ENCODE data around the gene RIOK2.
"Not testable (repeated sequence)": the region's sequence is repeated elsewhere in the genome, so short reads cannot be mapped to it uniquely, and the experiment has no call there.

RIOK2 gene
- total RNA-seq, result 9.1 to 35.2 (median 17.4) reads per million in 17 experiments

DNA sequence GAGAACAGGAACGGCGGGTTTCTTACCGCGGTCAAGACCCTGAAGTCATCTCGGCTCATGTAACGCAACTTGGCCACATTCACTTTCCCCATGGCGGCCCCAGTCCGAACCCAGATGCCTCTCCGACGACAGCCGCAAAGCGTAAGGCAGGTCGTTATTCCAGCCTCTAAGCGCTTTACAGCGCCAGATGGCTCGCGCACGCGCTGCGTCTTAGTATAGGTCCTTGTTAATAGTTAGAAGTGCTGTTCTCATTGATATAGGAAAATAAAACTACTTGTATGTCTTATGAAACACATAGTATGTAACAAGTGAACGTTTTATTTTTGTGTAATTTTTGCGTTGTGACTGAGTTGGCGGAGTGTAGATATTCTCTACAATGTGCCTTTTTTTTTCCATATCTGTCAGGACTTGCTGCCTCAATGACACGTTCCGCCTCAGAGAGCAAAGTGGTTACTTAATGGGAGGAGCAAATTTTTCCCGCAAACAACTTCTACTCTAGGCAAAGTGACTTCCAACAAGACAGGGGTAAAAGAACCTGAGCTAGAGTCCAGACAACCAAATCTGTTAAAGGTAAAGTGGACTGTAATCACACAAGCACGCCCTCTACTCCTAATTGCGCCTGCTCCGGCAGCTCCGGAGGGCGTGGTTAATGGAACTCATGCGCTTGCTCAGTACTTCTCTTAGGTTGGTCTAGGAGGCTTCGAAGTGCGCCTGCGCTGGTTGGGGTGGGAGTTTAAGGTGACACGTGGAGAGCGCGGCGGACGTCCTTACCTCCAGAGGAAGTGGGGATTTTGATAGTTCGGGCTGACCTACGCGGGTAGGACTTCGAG is at the start of gene RIOK2:
Gene RIOK2 (minus strand): TSS at position 148 of the 830 bp plus-strand sequence. CDS start 56 bp downstream, at position 92.
- peak; percentile 95 to 97 (median 97) for DNase-seq

DNA sequence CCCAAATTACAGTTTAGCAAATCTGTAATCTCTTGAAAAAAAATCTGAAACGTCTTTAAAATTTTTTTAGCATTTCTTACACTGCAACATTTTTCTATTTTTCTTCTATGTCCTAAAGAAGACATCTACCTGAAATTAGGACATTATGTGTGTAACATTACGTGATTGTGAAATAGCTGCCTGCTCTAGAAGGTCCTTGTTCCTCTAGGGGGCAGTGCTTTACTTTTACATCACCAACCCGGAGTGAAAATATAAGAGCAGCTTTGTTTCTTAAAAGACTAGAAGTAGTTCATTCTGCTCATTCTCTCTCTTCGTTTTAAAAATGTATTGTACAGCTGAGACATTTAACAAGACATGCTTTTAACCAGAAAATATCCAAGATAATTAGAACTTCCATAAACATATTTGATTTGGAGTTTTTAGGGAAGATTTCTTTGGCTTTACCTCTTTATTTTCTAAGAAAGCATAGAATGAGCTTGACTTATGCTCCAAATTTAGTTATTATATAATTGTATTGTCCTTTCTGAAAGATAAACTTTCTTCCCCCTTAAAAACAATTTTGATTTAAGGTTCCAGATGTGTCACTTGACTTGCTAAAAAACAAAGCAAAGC is 48.1 kb upstream of the RIOK2 start:
- peak; percentile 57 to 88 (median 72) for DNase-seq

GRCh38 chr5:97229688-97230285 is 46.7 kb upstream of the RIOK2 start:
- no peak for DNase-seq

- DNase-seq, result no peak
Observed at GRCh38 chr5:97229196-97229595, 46.1 kb upstream of the RIOK2 start.

DNA sequence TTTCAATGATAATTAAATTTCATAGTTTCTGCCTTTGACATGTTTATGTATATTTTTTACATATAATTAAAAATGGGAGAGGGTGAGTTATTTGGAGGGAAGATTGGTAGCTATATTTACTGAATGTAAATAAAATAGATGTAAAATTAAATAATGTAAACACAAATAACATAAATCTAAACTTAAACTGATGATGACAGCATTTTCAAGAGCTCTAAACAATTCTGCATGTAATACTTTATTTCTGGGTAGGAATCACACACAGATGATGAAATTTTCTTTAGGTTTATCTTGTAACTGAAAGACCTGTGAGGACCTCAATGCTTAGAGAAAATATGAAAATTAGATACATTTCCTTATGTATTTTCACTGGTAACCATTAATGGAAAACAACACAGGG is 42.2 kb upstream of the RIOK2 start:
- no peak for DNase-seq

DNA sequence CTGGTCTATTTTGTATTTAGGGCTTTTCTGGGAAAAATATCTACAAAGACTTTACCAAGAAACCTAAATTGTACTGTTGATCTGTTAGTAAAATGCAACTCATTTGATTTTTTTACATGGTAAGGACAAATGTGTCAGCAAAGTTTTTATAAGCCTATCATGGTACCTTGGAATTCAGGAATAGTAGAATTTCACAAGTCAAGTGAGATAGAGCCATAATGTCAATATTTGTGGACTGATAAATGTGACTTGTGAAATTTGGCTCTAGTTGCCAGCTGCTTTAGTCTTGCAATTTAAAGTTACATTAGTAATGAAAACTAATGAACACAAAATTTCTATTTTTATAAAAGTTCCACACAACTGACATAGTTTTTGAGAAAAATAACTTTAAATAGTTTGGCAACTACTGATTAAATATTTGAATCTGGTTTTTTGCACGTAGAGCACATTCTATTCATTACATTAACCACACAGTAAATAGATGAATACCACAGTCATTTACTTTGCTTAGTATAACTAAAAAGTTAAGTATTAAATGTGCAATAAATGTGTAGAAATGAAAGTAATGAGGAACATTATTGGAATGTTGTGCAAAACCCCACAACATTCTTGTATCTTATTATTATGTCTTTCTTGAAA is 41.2 kb upstream of the RIOK2 start:
- no peak for DNase-seq

GRCh38 chr5:97223596-97223995 is 40.5 kb upstream of the RIOK2 start:
- DNase-seq, result no peak

DNA sequence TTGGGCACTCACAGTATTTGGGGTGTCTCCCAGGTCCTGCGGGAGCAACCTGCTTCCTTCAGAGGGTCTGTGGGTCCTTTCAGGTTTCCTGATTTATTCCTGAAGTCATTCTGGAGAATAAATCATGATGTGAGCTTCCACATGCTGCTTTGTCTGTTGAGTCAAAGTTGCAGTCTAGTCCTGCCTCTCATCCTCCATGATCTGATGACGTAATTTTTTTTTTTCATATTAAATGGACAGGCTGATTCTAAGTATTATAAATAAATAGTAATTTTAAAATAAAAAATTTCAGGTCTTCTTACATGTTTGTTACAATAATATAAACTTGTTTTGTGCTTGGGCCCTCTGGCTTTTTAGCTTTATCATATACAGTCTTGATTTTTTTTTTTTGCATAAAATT is 26.3 kb upstream of the RIOK2 start:
- no peak for DNase-seq

DNA sequence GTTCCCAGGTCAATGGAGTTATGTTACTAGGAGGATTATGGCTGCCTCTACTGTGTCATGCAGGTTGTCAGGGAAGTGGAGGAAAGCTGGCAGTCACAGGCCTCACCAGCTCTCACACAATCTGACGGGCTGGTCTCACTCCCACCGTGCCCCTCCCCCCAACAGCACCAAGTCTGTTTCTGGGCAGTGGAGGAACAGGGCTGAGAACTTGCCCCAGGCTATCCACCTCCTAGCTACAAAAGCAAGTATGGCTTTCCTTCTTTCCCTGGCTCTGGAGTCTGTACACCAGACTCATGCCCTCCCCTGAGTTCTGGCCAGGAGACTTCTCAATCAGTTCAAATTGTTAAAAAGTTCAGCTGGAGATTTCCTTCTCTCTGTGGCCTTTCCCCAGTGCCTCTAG is 25.7 kb upstream of the RIOK2 start:
- no peak for DNase-seq

- no peak for DNase-seq
Observed at GRCh38 chr5:97208184-97208713, 25.2 kb upstream of the RIOK2 start.

GRCh38 chr5:97194366-97194765 is 11.3 kb upstream of the RIOK2 start:
- peak; percentile 23 to 66 (median 50) for DNase-seq

GRCh38 chr5:97193355-97193688 is 10.3 kb upstream of the RIOK2 start:
- DNase-seq, result no peak

DNA sequence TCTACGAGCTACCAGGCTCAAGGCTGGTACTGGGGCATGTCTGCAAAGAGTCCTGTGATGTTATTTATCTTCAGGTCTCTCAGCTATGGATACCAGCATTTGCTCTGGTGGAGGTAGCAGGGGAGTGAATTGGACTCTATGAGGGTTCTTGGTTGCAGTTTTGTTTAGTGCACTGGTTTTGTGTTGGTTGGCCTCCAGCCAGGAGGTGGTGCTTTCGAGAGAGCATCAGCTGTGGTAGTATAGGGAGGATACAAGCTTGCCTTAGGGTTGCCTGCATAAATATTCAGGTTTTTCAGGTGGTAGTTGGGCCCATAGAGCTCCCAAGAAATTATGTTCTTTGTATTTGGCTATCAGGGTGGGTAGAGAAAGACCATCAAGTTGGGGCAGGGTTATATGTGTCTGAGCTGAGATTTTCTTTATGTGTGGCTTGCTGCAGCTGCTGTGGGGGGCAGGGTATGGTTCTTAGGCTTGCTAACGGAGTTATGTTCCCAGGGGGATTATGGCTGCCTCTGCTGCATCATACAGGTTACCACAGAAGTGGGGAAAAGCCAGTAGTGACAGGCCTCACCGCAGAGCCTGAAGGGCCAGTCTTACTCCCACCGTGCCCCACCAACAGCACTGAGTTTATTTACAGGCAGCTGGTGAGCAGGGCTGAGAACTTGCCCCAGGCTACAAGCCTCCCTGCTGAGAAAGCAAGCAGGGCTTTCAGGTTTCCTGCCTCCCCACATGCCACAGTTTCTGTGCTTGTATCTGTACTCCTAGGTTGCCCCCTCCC is 9.7 kb upstream of the RIOK2 start:
- no peak for DNase-seq

GRCh38 chr5:97191893-97192292 is 8.8 kb upstream of the RIOK2 start:
- DNase-seq, result no peak

GRCh38 chr5:97189523-97189922 is 6.5 kb upstream of the RIOK2 start:
- DNase-seq, result not testable (repeated sequence)

DNA sequence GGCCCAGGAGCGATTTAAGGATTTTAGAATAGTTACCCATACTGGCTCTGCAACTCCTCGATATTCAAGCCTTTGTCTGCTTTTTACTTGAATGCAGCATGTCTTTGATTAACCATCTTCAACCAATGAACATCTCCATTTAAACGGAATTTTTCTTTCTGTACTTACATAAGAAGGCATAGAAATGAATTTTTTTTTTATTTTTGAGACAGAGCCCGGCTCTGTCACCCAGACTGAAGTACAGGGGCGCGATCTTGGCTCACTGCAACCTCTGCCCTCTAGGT is 825 bp upstream of the RIOK2 start:
- DNase-seq, result no peak

DNA sequence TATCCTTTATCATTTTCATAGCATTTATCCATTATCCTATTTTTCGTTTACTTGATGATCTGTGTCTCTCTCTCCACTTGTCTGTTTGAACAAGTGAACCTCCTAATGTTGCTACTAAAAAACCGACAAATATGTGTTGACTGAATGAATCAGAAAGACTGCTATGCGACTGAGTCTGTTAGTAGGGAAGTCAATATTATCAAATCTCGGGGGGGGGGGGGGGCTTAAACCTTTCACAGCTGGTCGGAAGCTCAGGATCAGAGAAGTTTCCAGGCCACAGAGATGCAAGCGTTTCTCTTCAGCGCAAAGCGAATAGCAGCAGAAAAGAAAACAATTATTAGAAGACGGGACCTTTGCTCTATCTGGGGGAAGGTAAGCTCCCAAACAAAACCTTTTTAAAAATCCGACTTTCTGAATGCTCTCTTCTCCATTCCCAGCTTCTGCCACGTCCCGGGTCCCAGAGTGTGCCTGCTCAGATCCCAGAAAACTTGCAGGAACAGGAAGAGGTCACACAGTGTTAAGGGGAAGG is 412 bp downstream of the RIOK2 start:
- peak; percentile 18 to 31 (median 23) for DNase-seq

- no peak for DNase-seq
Observed at GRCh38 chr5:97181856-97182545, 1.0 kb downstream of the RIOK2 start.

- not testable (repeated sequence) for DNase-seq
Observed at GRCh38 chr5:97179457-97179856, 3.6 kb downstream of the RIOK2 start.

GRCh38 chr5:97172227-97172626 is 10.8 kb downstream of the RIOK2 start:
- no peak for DNase-seq

- no peak for DNase-seq
Observed at GRCh38 chr5:97171703-97172102, 11.3 kb downstream of the RIOK2 start.

DNA sequence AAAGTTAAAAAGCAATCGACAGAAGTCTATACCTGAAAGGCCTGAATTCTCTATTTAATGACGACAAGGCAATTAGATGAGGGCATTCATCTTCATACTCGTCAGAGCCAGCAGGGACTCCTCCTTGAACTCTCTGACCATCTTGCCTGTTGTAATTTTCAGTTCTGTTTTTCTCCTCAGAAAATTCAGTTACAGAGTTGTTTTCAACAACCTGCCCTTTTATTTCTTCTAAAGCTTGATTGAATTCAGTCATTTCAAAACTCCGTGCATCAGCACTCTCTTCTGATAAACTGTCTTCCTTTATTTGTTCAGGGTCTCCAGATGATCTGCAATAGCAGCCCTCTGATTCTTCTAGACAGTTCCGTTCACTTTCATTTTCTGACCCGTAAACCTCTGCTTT is 15.6 kb downstream of the RIOK2 start:
- no peak for DNase-seq

All from suppressor macrophage (primary cell).